NCI-H1048 (cell line): Measurements from ENCODE around the gene OST4.

ENCODE experiments used
- DNase-seq: peaks from one replicate; lab custom pipeline; 2025; lab: John Stamatoyannopoulos, UW

The OST4 gene

GRCh38 chr2:27053776-27054175 lies 17.7 kb downstream of the OST4 start:
- DNase-seq = no peak

- DNase-seq = no peak
These were observed 18.1 kb downstream of the OST4 start for GRCh38 chr2:27053321-27053720.

GRCh38 chr2:27051902-27052645 lies 19.4 kb downstream of the OST4 start:
- DNase-seq = no peak

- DNase-seq = peak; percentile 82
These were observed 20.2 kb downstream of the OST4 start, which contains the start of gene AGBL5 for GRCh38 chr2:27050996-27051901. AGBL5 (plus strand) TSS chr2:27051668; CDS start chr2:27052959, 1,291 bp downstream.

- DNase-seq = peak; percentile 83
These were observed 21.0 kb downstream of the OST4 start for GRCh38 chr2:27050281-27050995.

GRCh38 chr2:27049422-27050280 lies 21.8 kb downstream of the OST4 start:
- no peak for DNase-seq

GRCh38 chr2:27042985-27043634 lies 28.3 kb downstream of the OST4 start:
- no peak for DNase-seq

- DNase-seq = no peak
These were observed 29.2 kb downstream of the OST4 start for GRCh38 chr2:27042159-27042661.

GRCh38 chr2:27041752-27042151 lies 29.7 kb downstream of the OST4 start:
- no peak for DNase-seq

GRCh38 chr2:27040282-27040681 lies 31.2 kb downstream of the OST4 start:
- DNase-seq = no peak

GRCh38 chr2:27039871-27040270 lies 31.6 kb downstream of the OST4 start:
- DNase-seq = no peak

- DNase-seq = no peak
These were observed 32.0 kb downstream of the OST4 start for GRCh38 chr2:27039426-27039825.

GRCh38 chr2:27038631-27039339 lies 32.7 kb downstream of the OST4 start:
- DNase-seq = no peak

GRCh38 chr2:27038012-27038411 lies 33.4 kb downstream of the OST4 start:
- no peak for DNase-seq

- no peak for DNase-seq
These were observed 38.1 kb downstream of the OST4 start for GRCh38 chr2:27033253-27033852.

- DNase-seq = peak; percentile 24
These were observed 38.8 kb downstream of the OST4 start, which contains the start of gene TMEM214 for GRCh38 chr2:27032495-27033252. TMEM214 (plus strand) TSS chr2:27032965; CDS start chr2:27033016, 51 bp downstream.

GRCh38 chr2:27029051-27029450 lies 42.4 kb downstream of the OST4 start:
- no peak for DNase-seq

GRCh38 chr2:27027211-27027651 lies 44.2 kb downstream of the OST4 start:
- no peak for DNase-seq
